HL-60 (cell line): ENCODE data around the gene GSTP1.

ENCODE experiments used
- GABPA ChIP-seq: IDR thresholded peaks from 2 replicates; pipeline ENCODE4 v1.6.1; 2012; ENCODE audit warnings: low read depth
- TF ChIP-seq, protein P1 (sequence below): IDR thresholded peaks from one replicate; pipeline ENCODE4 v1.5.1; 2011; ENCODE audit warnings: low read length, control low read depth, inconsistent platforms; ENCODE audit not compliant: insufficient read depth

DNA sequence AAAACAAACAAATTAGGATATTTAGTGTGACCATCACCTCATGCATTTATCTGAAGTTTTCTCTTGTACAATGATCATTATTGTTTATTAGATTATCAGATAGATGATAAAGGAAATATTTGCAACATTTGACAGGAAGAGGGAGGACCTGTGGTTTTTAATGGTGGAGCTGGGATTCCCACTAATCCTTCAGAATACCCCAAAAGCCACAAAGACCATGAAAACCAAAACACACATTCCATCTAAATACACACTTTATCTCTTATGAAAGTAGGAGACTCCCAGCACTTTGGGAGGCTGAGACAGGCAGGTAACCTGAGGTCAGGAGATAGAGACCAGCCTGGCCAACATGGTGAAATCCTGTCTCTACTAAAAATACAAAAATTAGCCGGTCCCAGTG is 15.5 kb downstream of the GSTP1 start:
- TF ChIP-seq, protein P1, sequence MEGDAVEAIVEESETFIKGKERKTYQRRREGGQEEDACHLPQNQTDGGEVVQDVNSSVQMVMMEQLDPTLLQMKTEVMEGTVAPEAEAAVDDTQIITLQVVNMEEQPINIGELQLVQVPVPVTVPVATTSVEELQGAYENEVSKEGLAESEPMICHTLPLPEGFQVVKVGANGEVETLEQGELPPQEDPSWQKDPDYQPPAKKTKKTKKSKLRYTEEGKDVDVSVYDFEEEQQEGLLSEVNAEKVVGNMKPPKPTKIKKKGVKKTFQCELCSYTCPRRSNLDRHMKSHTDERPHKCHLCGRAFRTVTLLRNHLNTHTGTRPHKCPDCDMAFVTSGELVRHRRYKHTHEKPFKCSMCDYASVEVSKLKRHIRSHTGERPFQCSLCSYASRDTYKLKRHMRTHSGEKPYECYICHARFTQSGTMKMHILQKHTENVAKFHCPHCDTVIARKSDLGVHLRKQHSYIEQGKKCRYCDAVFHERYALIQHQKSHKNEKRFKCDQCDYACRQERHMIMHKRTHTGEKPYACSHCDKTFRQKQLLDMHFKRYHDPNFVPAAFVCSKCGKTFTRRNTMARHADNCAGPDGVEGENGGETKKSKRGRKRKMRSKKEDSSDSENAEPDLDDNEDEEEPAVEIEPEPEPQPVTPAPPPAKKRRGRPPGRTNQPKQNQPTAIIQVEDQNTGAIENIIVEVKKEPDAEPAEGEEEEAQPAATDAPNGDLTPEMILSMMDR: no peak
- no peak for TF ChIP-seq GABPA
